ENCODE results near the gene TTN. TPM values are rescaled to one million over a fixed set of nuclear protein-coding genes. Genes with fewer than 3 reads are reported as not detected.

Gene TTN
- total and polyA plus RNA-seq, 10 of the 15 experiments (the other 5 are each of a cell fraction or from before 2014, with no cell fraction given) = 0.15 to 9.0 (median 1.8) TPM

DNA sequence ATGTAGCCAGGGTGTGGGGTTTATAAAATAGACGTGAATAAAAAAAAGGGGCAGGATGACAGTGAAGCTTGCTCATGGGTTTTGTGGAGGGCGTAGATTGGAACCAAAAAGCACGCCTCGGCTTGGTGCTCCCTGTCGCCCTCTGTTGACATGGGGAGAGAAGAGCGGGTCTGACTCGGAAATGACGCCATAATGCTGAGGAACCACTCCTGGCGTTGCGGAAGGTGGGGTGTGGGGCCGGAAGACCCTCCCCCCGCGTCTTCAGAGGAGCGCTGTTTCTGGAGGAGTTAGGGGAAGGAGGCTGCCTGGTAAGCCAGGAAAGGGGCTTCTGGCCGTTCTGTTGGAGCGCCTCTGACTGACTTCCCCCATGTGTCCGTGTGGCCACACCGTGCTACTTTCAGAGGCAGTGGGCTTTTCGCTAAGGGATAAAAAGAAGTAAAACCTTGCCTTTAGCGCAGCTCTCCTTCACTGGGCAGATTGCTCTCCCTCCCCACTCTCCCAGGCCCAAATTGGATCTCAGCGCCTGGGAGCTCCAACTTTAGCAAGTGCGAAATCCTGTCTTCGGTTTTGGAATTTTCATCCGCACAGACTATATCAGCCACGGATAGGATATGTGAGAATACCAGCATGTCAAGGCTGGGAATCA, 284.1 kb downstream of the TTN start (continued):
- TF ChIP-seq, protein P1, sequence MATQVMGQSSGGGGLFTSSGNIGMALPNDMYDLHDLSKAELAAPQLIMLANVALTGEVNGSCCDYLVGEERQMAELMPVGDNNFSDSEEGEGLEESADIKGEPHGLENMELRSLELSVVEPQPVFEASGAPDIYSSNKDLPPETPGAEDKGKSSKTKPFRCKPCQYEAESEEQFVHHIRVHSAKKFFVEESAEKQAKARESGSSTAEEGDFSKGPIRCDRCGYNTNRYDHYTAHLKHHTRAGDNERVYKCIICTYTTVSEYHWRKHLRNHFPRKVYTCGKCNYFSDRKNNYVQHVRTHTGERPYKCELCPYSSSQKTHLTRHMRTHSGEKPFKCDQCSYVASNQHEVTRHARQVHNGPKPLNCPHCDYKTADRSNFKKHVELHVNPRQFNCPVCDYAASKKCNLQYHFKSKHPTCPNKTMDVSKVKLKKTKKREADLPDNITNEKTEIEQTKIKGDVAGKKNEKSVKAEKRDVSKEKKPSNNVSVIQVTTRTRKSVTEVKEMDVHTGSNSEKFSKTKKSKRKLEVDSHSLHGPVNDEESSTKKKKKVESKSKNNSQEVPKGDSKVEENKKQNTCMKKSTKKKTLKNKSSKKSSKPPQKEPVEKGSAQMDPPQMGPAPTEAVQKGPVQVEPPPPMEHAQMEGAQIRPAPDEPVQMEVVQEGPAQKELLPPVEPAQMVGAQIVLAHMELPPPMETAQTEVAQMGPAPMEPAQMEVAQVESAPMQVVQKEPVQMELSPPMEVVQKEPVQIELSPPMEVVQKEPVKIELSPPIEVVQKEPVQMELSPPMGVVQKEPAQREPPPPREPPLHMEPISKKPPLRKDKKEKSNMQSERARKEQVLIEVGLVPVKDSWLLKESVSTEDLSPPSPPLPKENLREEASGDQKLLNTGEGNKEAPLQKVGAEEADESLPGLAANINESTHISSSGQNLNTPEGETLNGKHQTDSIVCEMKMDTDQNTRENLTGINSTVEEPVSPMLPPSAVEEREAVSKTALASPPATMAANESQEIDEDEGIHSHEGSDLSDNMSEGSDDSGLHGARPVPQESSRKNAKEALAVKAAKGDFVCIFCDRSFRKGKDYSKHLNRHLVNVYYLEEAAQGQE (IDR thresholded peaks at IDR 0.05; ENCODE audit: low read depth, low read length) = no peak
- TF ChIP-seq ZNF274 (IDR thresholded peaks at IDR 0.05; ENCODE audit: insufficient read depth, insufficient read length) = no peak
- TF ChIP-seq PAX5 (IDR thresholded peaks at IDR 0.05; ENCODE audit: borderline replicate concordance, low read depth, low read length) = 0 out of 2 replicates have a peak, but pooled peaks have one; percentile 21
- TF ChIP-seq YBX1 (IDR thresholded peaks at IDR 0.05) = no peak
- TF ChIP-seq, protein P2, sequence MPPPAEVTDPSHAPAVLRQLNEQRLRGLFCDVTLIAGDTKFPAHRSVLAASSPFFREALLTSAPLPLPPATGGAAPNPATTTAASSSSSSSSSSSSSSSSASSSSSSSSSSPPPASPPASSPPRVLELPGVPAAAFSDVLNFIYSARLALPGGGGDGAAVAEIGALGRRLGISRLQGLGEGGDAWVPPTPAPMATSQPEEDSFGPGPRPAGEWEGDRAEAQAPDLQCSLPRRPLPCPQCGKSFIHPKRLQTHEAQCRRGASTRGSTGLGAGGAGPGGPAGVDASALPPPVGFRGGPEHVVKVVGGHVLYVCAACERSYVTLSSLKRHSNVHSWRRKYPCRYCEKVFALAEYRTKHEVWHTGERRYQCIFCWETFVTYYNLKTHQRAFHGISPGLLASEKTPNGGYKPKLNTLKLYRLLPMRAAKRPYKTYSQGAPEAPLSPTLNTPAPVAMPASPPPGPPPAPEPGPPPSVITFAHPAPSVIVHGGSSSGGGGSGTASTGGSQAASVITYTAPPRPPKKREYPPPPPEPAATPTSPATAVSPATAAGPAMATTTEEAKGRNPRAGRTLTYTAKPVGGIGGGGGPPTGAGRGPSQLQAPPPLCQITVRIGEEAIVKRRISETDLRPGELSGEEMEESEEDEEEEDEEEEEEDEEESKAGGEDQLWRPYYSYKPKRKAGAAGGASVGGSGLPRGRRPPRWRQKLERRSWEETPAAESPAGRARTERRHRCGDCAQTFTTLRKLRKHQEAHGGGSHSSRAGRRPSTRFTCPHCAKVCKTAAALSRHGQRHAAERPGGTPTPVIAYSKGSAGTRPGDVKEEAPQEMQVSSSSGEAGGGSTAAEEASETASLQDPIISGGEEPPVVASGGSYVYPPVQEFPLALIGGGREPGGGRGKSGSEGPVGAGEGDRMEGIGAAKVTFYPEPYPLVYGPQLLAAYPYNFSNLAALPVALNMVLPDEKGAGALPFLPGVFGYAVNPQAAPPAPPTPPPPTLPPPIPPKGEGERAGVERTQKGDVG (CRISPR knock-in tag; IDR thresholded peaks at IDR 0.05) = no peak
- TF ChIP-seq NFYA (IDR thresholded peaks at IDR 0.05; ENCODE audit: borderline replicate concordance, low read depth, low read length) = no peak
- TF ChIP-seq SRF (IDR thresholded peaks at IDR 0.05; ENCODE audit: low read depth in 2 of 2, low read length in 2 of 2) = no peak
- TF ChIP-seq SUPT20H (IDR thresholded peaks at IDR 0.05; ENCODE audit: borderline replicate concordance, control insufficient read depth, low read depth, low read length) = no peak
- TF ChIP-seq TCF7 (IDR thresholded peaks at IDR 0.05; ENCODE audit: borderline replicate concordance) = 0 out of 2 replicates have a peak, but pooled peaks have one; percentile 26
- TF ChIP-seq, protein P3, sequence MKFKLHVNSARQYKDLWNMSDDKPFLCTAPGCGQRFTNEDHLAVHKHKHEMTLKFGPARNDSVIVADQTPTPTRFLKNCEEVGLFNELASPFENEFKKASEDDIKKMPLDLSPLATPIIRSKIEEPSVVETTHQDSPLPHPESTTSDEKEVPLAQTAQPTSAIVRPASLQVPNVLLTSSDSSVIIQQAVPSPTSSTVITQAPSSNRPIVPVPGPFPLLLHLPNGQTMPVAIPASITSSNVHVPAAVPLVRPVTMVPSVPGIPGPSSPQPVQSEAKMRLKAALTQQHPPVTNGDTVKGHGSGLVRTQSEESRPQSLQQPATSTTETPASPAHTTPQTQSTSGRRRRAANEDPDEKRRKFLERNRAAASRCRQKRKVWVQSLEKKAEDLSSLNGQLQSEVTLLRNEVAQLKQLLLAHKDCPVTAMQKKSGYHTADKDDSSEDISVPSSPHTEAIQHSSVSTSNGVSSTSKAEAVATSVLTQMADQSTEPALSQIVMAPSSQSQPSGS (IDR thresholded peaks at IDR 0.05; ENCODE audit: low read length) = peak; percentile 56
- TF ChIP-seq CBFB (IDR thresholded peaks at IDR 0.05; ENCODE audit: low read depth) = peak; percentile 64; the same call in 1 of the 2 replicates
- TF ChIP-seq, protein P4, sequence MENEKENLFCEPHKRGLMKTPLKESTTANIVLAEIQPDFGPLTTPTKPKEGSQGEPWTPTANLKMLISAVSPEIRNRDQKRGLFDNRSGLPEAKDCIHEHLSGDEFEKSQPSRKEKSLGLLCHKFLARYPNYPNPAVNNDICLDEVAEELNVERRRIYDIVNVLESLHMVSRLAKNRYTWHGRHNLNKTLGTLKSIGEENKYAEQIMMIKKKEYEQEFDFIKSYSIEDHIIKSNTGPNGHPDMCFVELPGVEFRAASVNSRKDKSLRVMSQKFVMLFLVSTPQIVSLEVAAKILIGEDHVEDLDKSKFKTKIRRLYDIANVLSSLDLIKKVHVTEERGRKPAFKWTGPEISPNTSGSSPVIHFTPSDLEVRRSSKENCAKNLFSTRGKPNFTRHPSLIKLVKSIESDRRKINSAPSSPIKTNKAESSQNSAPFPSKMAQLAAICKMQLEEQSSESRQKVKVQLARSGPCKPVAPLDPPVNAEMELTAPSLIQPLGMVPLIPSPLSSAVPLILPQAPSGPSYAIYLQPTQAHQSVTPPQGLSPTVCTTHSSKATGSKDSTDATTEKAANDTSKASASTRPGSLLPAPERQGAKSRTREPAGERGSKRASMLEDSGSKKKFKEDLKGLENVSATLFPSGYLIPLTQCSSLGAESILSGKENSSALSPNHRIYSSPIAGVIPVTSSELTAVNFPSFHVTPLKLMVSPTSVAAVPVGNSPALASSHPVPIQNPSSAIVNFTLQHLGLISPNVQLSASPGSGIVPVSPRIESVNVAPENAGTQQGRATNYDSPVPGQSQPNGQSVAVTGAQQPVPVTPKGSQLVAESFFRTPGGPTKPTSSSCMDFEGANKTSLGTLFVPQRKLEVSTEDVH (IDR thresholded peaks at IDR 0.05; ENCODE audit: low read depth, partially characterized antibody) = peak; percentile 56
- TF ChIP-seq, protein P5, sequence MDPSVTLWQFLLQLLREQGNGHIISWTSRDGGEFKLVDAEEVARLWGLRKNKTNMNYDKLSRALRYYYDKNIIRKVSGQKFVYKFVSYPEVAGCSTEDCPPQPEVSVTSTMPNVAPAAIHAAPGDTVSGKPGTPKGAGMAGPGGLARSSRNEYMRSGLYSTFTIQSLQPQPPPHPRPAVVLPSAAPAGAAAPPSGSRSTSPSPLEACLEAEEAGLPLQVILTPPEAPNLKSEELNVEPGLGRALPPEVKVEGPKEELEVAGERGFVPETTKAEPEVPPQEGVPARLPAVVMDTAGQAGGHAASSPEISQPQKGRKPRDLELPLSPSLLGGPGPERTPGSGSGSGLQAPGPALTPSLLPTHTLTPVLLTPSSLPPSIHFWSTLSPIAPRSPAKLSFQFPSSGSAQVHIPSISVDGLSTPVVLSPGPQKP (IDR thresholded peaks at IDR 0.05; ENCODE audit: low read depth, low read length) = peak; percentile 49; the same call in 1 of the 2 replicates
- no peak for TF ChIP-seq GATAD2B (conservative IDR thresholded peaks at IDR 0.05; ENCODE audit: low read depth)
- no peak for TF ChIP-seq RFX5 (IDR thresholded peaks at IDR 0.05; ENCODE audit: low read depth, low read length)

All from GM12878 (cell line).